ENCODE results near the gene NCOA4. TPM values are rescaled to one million over a fixed set of nuclear protein-coding genes. Genes with fewer than 3 reads are reported as not detected.

The NCOA4 gene
- total RNA-seq, 4 donors from 2014 or later, result 122 to 161 (median 141) TPM

GRCh38 chr10:46014683-46015405, 15.6 kb downstream of the NCOA4 start:
- H3K9me3 ChIP-seq, result no peaks in the 10 kb centered on the region
- WGBS, 2 donors, result 82 to 84% methylated on average over 4 to 5 of the region's 5 CpGs
- H3K4me3 ChIP-seq, result no peak overlapping the region
- intact Hi-C loops (cut with DNase I), result no loop called here
- H3K27me3 ChIP-seq, result no peaks in the 10 kb centered on the region
- DNase-seq, result no peak
- H3K36me3 ChIP-seq, result peaks cover 20 to 75% (median 22%) of the 10 kb centered on the region in 3 donors
- peaks cover 9 to 39% (median 21%) of the 10 kb centered on the region in 3 donors for H3K4me1 ChIP-seq
- TF ChIP-seq POLR2A (IDR thresholded peaks at IDR 0.05), result no peak
- TF ChIP-seq CTCF (IDR thresholded peaks at IDR 0.05), result no peak
- no peak overlapping the region for H3K27ac ChIP-seq

GRCh38 chr10:46014206-46014605, 16.2 kb downstream of the NCOA4 start:
- Histone ChIP-seq H3K4me3 (no peak overlapping the region), H3K27me3 (no peaks in the 10 kb centered on the region), H3K36me3 (peaks cover 20 to 82% (median 28%) of the 10 kb centered on the region in 3 donors), H3K9me3 (no peaks in the 10 kb centered on the region), H3K27ac (no peak overlapping the region), H3K4me1 (peaks cover 2 to 33% (median 15%) of the 10 kb centered on the region in 3 donors)
- intact Hi-C loops (cut with DNase I), result no loop called here
- WGBS, 2 donors, result 82 to 92% methylated on average over 4 to 5 of the region's 5 CpGs
- TF ChIP-seq CTCF (IDR thresholded peaks at IDR 0.05) (no peak), POLR2A (IDR thresholded peaks at IDR 0.05) (no peak)
- DNase-seq, result no peak

- WGBS, 2 donors, result 95 to 100% methylated on average over 3 of the region's 3 CpGs
- Histone ChIP-seq H3K9me3 (no peaks in the 10 kb centered on the region), H3K27ac (no peak overlapping the region), H3K36me3 (peaks cover 20 to 96% (median 32%) of the 10 kb centered on the region in 3 donors), H3K4me1 (peaks cover 0 to 18% (median 1%) of the 10 kb centered on the region in 3 donors), H3K4me3 (no peak overlapping the region), H3K27me3 (no peaks in the 10 kb centered on the region)
- DNase-seq, result no peak
- TF ChIP-seq CTCF (IDR thresholded peaks at IDR 0.05) (no peak), POLR2A (IDR thresholded peaks at IDR 0.05) (no peak)
- intact Hi-C loops (cut with DNase I), result no loop called here
Measured at GRCh38 chr10:46012746-46013145, 17.7 kb downstream of the NCOA4 start.

GRCh38 chr10:46006219-46006618, 24.2 kb downstream of the NCOA4 start:
- peak overlapping the region in 1 of 4 donors; percentile 5 for H3K27ac ChIP-seq
- no peaks in the 10 kb centered on the region for H3K27me3 ChIP-seq
- no peak for TF ChIP-seq POLR2A (IDR thresholded peaks at IDR 0.05)
- TF ChIP-seq CTCF (IDR thresholded peaks at IDR 0.05), result no peak
- intact Hi-C loops (cut with DNase I), result no loop called here
- H3K4me3 ChIP-seq, result no peak overlapping the region
- H3K9me3 ChIP-seq, result no peaks in the 10 kb centered on the region
- peaks cover 9 to 100% (median 50%) of the 10 kb centered on the region in 3 donors for H3K36me3 ChIP-seq
- WGBS, 2 donors, result 57 to 60% methylated on average over 3 of the region's 3 CpGs
- no peak for DNase-seq
- peaks cover 0 to 5% (median 0%) of the 10 kb centered on the region in 3 donors for H3K4me1 ChIP-seq

GRCh38 chr10:46005383-46005782, 25.0 kb downstream of the NCOA4 start:
- peaks cover 0 to 5% (median 0%) of the 10 kb centered on the region in 3 donors for H3K4me1 ChIP-seq
- H3K4me3 ChIP-seq, result no peak overlapping the region
- H3K9me3 ChIP-seq, result no peaks in the 10 kb centered on the region
- peaks cover 9 to 100% (median 43%) of the 10 kb centered on the region in 3 donors for H3K36me3 ChIP-seq
- intact Hi-C loops (cut with DNase I), result no loop called here
- no peaks in the 10 kb centered on the region for H3K27me3 ChIP-seq
- no peak for DNase-seq
- TF ChIP-seq POLR2A (IDR thresholded peaks at IDR 0.05) (no peak), CTCF (IDR thresholded peaks at IDR 0.05) (no peak)
- 82 to 84% methylated on average over 4 of the region's 4 CpGs for WGBS, 2 donors
- H3K27ac ChIP-seq, result no peak overlapping the region

Data from esophagus squamous epithelium (tissue), 5 donors.